ENCODE data around the gene AKAP10. TPM values are rescaled to one million over a fixed set of nuclear protein-coding genes. Genes with fewer than 3 reads are reported as not detected.

AKAP10 gene
- total RNA-seq, 2 experiments from 2014 or later: 29.2 to 36.0 TPM

DNA sequence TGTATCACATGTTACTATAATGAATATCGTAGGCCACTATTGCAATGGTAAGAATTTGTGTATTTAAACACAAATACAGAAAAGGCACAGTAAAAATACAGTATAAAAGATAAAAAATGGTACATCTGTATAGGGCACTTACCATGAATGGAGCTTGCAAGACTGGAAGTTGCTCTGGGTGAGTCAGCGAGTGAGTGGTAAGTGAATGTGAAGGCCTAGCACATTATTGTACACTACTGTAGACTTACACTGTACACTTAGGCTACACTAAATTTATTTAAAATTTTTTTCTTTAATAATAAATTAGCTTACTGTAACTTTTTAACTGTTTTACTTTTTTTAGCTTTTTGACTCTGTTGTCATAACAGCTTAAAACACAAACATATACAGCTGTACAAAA lies 42.5 kb downstream of the AKAP10 start:
- Histone ChIP-seq H3K27me3 (ENCODE audit: control insufficient read depth in 1 of 2, insufficient read depth in 2 of 2, low read length in 2 of 2) (no peaks in the 10 kb centered on the region), H3K4me1 (ENCODE audit: insufficient read depth, low read length) (no peaks in the 10 kb centered on the region), H3K9me3 (ENCODE audit: control insufficient read depth in 1 of 2, insufficient read depth in 1 of 2, low read length in 2 of 2) (no peaks in the 10 kb centered on the region), H3K36me3 (ENCODE audit: insufficient read depth, low read length) (peaks cover 79% of the 10 kb centered on the region), H3K4me3 (ENCODE audit: low read length) (no peak overlapping the region), H3K27ac (ENCODE audit: low read depth in 1 of 2, low read length in 2 of 2) (no peak overlapping the region)
- POLR2A ChIA-PET: no interaction called here
- Mint-ChIP-seq H3K36me3 (ENCODE audit: low read depth) (peaks cover 89% of the 10 kb centered on the region), H3K4me3 (no peak overlapping the region), H3K4me1 (ENCODE audit: low read depth) (no peaks in the 10 kb centered on the region), H3K9me3 (no peaks in the 10 kb centered on the region), H3K27ac (no peak overlapping the region), H3K27me3 (no peaks in the 10 kb centered on the region)
- TF ChIP-seq, protein P1, sequence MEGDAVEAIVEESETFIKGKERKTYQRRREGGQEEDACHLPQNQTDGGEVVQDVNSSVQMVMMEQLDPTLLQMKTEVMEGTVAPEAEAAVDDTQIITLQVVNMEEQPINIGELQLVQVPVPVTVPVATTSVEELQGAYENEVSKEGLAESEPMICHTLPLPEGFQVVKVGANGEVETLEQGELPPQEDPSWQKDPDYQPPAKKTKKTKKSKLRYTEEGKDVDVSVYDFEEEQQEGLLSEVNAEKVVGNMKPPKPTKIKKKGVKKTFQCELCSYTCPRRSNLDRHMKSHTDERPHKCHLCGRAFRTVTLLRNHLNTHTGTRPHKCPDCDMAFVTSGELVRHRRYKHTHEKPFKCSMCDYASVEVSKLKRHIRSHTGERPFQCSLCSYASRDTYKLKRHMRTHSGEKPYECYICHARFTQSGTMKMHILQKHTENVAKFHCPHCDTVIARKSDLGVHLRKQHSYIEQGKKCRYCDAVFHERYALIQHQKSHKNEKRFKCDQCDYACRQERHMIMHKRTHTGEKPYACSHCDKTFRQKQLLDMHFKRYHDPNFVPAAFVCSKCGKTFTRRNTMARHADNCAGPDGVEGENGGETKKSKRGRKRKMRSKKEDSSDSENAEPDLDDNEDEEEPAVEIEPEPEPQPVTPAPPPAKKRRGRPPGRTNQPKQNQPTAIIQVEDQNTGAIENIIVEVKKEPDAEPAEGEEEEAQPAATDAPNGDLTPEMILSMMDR (IDR thresholded peaks at IDR 0.05): no peak
- no peak for ATAC-seq (ENCODE audit: poor library complexity)
- intact Hi-C loops (cut with DNase I, micrococcal nuclease): no loop called here
- CTCF ChIA-PET: no interaction called here
- no peak for DNase-seq

DNA sequence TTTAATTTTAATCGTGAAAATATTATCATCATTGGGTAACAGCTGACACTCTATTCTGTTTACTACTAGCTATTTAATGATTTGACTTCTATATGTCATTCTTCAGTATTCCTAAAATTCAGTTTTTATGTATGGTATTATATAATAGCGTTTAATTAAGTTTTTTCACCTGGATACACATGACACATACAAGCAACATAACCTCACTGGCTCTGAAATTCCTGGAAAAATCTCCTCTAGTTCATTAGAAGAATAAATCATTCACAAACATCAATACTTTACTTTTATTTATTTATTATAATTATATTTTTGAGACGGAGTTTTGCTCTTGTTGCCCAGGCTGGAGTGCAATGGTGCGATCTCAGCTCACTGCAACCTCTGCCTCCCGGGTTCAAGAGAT lies 44.0 kb downstream of the AKAP10 start:
- ChIA-PET CTCF (no interaction called here), POLR2A (no interaction called here)
- H3K27ac Mint-ChIP-seq: no peak overlapping the region
- H3K36me3 ChIP-seq (ENCODE audit: insufficient read depth, low read length): peaks cover 77% of the 10 kb centered on the region
- no peaks in the 10 kb centered on the region for H3K27me3 Mint-ChIP-seq
- no peak overlapping the region for H3K4me3 Mint-ChIP-seq
- no peaks in the 10 kb centered on the region for H3K27me3 ChIP-seq (ENCODE audit: control insufficient read depth in 1 of 2, insufficient read depth in 2 of 2, low read length in 2 of 2)
- H3K9me3 Mint-ChIP-seq: no peaks in the 10 kb centered on the region
- ATAC-seq (ENCODE audit: poor library complexity) (no peak), DNase-seq (no peak)
- no peaks in the 10 kb centered on the region for H3K4me1 ChIP-seq (ENCODE audit: insufficient read depth, low read length)
- H3K4me1 Mint-ChIP-seq (ENCODE audit: low read depth): peaks cover 5% of the 10 kb centered on the region
- H3K36me3 Mint-ChIP-seq (ENCODE audit: low read depth): peaks cover 89% of the 10 kb centered on the region
- TF ChIP-seq, protein P1 (IDR thresholded peaks at IDR 0.05): no peak
- no peak overlapping the region for H3K27ac ChIP-seq (ENCODE audit: low read depth in 1 of 2, low read length in 2 of 2)
- H3K9me3 ChIP-seq (ENCODE audit: control insufficient read depth in 1 of 2, insufficient read depth in 1 of 2, low read length in 2 of 2): no peaks in the 10 kb centered on the region
- H3K4me3 ChIP-seq (ENCODE audit: low read length): no peak overlapping the region
- intact Hi-C loops (cut with DNase I, micrococcal nuclease): no loop called here

GRCh38 chr17:19933221-19933620 lies 44.4 kb downstream of the AKAP10 start:
- Histone ChIP-seq H3K36me3 (ENCODE audit: insufficient read depth, low read length) (peaks cover 73% of the 10 kb centered on the region), H3K9me3 (ENCODE audit: control insufficient read depth in 1 of 2, insufficient read depth in 1 of 2, low read length in 2 of 2) (no peaks in the 10 kb centered on the region), H3K27ac (ENCODE audit: low read depth in 1 of 2, low read length in 2 of 2) (no peak overlapping the region), H3K27me3 (ENCODE audit: control insufficient read depth in 1 of 2, insufficient read depth in 2 of 2, low read length in 2 of 2) (no peaks in the 10 kb centered on the region), H3K4me3 (ENCODE audit: low read length) (no peak overlapping the region), H3K4me1 (ENCODE audit: insufficient read depth, low read length) (no peaks in the 10 kb centered on the region)
- Mint-ChIP-seq H3K4me3 (no peak overlapping the region), H3K4me1 (ENCODE audit: low read depth) (peaks cover 5% of the 10 kb centered on the region), H3K9me3 (no peaks in the 10 kb centered on the region), H3K36me3 (ENCODE audit: low read depth) (peaks cover 89% of the 10 kb centered on the region), H3K27ac (no peak overlapping the region), H3K27me3 (no peaks in the 10 kb centered on the region)
- ChIA-PET CTCF (no interaction called here), POLR2A (no interaction called here)
- ATAC-seq (ENCODE audit: poor library complexity): no peak
- TF ChIP-seq, protein P1 (IDR thresholded peaks at IDR 0.05): no peak
- DNase-seq: no peak
- intact Hi-C loops (cut with DNase I, micrococcal nuclease): no loop called here

All from CD4-positive, alpha-beta T cell (primary cell).